SKM-1 treated with dmso at 0.1 percent for 144 hours (cell line): ENCODE measurements around the gene PTPRG.

Experiments used
- DNase-seq: peaks from one replicate; lab custom pipeline; 2025; ENCODE audit not compliant: unreplicated experiment; lab: John Stamatoyannopoulos, UW

The PTPRG gene

DNA sequence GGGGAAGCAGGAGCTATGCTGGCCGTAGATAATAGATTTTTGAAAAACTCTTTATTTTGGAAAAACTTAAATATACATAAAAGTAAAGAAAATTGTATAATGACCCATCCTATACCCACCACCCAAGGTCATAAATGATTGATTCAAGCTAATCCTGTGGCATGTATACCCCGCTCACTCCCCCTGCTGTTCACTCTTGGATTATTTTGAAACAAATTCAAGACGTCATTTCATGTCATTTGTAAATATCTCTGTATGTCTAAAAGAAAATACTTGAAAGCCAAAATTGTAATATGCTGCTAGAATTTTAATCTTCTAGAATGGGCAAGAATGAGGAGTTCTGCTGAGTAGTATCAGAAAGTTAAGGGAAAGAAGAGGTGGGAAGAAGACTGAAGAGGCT lies 570.2 kb downstream of the PTPRG start:
- no peak for DNase-seq

GRCh38 chr3:62132027-62132602 lies 570.7 kb downstream of the PTPRG start:
- DNase-seq, result no peak

- no peak for DNase-seq
These were observed 571.6 kb downstream of the PTPRG start for GRCh38 chr3:62133015-62133414.

DNA sequence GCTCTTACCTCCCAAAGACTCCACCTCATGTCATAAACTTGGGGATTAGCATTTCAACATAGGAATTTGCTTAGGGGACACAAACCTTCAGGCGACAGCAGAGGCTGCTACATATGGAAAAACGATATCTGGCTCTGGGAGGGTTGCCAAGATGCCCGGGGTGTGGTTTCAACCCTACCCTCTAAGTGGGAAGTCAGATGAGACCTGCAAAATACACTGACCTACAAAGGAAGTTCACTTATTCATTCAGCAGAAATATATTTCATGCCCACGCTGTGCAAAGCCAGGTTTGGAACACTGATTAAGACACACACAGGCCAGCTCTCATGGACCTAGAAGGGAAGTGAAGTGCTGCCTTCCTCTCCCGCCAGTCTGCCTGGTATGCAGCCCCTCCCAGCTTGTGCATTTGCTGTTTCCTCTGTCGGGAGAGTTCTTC lies 572.7 kb downstream of the PTPRG start:
- peak; percentile 62 for DNase-seq

GRCh38 chr3:62135741-62136140 lies 574.4 kb downstream of the PTPRG start:
- DNase-seq, result no peak

- peak; percentile 62 for DNase-seq
These were observed 578.6 kb downstream of the PTPRG start for GRCh38 chr3:62139957-62140356.

DNA sequence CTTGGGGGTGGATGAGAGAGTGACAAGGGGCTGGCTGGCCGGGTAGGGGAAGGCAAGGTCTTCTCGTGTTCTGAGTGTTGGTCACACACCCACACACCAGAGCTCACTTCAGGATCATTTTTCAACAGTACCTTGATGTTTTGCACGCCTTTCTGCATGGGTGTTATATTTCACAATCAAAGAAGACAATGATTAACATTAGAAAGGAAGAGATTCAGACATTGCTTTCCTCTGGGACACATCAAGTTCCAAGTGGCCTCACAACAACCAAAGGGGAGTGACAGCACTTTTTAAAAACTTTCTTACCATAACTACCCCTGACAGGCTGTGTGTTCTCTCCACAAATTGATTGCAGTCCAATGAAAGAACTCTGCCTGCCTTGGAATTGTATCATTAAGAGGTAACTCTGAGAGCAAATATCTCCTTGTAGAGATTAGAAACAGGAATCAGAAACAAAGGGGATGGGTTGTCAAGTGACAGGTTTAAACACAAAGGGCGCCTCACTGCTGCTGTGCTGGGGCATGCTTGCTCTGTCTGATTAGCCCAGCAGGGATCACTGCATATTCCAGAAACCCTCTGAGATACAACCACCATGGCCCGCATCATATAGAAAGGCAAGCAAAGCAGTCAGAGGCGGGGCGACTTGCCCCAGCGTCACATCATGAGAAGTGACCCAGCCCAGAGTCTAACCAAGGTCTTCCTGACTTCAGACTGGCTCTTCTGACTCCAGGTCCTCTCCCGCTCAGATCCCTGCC lies 581.1 kb downstream of the PTPRG start:
- no peak for DNase-seq

- DNase-seq, result no peak
These were observed 582.6 kb downstream of the PTPRG start for GRCh38 chr3:62143843-62144450.

DNA sequence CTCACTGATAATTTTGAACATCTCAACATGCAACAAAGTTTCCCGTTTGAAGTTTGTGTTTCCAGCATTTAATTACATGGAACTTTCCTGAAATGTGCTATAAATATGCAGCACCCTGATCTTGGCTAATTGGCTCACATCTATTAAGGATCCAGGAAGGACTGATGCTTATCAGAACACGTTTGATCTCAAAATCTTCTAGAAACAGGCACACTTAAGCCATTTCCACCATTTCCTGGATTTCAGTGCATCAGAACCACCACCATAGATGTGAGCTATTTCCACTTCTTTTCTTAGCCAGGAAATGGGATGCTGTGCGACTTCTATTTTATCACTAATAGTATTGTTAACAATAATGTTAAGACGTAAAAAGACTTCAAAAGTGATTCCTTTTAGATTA lies 583.1 kb downstream of the PTPRG start:
- DNase-seq, result no peak

- no peak for DNase-seq
These were observed 583.9 kb downstream of the PTPRG start for GRCh38 chr3:62145086-62145757.

GRCh38 chr3:62149539-62149938 lies 588.2 kb downstream of the PTPRG start:
- no peak for DNase-seq

DNA sequence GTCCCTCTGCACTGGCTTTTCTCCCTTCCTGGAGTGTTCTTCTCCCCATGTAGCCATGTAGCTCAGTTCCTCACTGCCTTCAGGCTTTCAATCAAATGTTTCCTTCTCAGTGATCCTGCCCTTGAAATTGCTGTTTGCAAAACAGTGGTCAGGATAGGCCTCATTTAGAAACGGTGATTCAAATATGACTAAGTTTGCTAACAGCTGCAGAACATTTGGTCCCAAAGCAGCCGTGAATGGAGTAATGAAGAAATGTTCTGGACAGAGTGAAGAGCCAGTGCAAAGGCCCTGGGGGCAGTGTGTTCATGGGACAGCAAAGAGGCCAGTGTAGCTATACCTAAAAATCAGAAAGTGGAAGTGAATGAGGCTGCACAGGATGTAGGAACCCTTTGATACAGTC lies 588.6 kb downstream of the PTPRG start:
- no peak for DNase-seq

GRCh38 chr3:62151591-62151990 lies 590.2 kb downstream of the PTPRG start:
- DNase-seq, result no peak

- no peak for DNase-seq
These were observed 591.9 kb downstream of the PTPRG start for GRCh38 chr3:62153231-62153630.

DNA sequence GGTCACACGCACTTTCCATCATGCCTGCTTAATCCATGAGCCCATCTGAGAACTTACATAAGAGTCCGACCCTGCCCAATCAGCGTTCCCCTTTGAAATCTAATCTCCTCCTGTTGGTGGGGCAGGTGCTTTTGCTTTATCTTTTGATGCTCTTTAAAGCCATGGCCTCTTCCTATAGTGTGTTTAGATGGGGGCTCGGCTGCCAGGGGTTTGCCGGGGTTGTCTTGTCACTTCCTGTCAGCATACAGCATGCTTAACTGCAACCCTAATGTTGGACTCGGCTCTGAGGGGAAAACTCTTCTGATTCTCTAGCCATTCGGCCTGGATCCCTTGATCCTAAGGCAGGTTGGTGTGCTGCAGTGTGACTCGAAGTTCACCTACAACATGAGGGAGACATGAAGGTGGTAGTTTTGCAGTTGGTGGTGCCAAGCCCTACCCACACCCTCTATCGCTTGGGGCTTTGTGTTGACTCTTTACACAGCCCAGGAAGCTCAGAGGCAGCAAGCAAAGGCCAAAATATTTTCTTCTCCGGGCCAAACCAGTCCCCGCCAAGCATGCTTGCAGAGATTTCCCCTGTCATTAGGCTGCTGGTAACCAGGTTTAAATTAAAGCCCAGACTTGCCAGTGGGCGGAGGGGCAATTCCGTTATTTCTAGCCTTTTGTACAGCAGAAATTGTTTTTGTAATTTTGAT lies 593.2 kb downstream of the PTPRG start:
- no peak for DNase-seq

DNA sequence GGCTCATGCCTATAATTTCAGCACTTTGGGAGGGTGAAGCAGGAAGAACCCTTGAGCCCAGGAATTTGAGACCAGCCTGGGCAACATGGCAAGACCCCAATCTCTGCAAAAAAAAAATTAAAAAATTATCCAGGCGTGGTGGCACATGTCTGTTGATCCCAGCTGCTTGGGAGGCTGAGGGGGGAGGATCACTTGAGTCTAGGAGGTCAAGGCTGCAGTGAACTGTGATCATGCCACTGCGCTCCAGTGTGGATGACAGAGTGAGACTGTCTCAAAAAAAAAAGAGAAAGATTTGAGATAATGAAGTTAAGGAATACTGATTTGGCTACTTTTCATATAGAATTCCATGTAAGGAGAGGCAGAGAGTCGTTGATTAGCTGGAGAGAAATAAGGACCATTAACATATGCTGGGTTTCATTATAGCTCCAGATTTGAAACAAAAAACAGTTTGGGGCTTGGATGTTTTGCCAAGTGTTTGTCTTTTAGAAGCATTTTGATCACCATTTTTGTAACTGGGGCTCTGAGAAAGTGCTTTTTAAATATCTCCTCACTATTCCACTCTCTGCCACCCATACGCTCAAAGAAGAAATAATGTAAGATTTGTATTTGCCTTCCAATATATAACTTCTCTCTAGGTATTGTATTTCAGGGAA lies 597.8 kb downstream of the PTPRG start:
- no peak for DNase-seq

DNA sequence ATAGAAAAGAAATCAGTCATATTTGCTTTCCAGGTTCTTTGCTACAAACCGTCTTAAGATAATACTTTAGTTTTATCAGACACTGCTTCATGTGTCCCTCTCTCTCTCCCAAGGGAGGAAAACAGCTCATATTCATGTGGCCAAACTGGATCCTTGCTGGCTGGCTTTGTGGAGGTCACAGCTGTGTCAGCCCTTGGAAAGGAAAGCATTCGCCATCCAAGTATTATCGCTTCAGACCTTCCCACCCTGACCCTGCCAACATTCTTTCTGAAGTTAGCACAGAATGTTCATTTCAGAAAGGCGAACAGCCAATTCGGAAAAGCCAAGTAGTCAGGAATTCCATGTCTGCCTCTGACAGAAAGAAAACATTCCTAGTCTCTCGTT lies 598.3 kb downstream of the PTPRG start:
- no peak for DNase-seq

GRCh38 chr3:62161371-62161770 lies 600.0 kb downstream of the PTPRG start:
- DNase-seq, result no peak

GRCh38 chr3:62164196-62164595 lies 602.8 kb downstream of the PTPRG start:
- DNase-seq, result no peak

DNA sequence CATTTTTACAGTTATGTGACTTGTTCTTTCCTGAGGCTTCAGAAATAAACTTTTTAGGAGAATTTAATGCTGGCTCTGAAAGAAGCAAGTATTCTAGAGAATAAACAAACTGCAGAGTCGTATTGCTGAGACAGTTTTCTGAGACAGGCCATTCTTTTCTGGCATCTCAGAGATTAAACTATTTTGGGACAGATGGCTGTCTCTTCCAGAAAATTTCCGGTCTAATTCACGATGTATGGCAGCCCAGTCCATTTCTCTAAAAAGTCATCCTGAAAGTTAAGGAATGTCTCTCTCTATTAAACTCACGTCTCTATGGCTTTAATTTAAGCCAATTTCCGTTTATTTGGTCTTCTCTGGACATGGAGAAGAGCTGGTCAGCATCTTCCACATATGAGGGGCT lies 603.4 kb downstream of the PTPRG start:
- DNase-seq, result no peak
